Pancreas (tissue), 10 donors: ENCODE measurements around the gene PARP14. TPM values are rescaled to one million over a fixed set of nuclear protein-coding genes. Genes with fewer than 3 reads are reported as not detected.

Source experiments
- ATAC-seq, 4 donors: fragments of 200-7000 bp; cut with Tn5 transposase; one replicate each; pipeline versions ENCODE4 v1.8.0 to v1.9.1; 2020; ENCODE audit warnings: mild to moderate bottlenecking in 4 of 4, moderate library complexity in 4 of 4
- DNase-seq, 6 donors: peaks; one replicate each; pipeline ENCODE4 v3.0.0-alpha.2; 2020
- FAIRE-seq: peaks from 2 replicates; lab custom pipeline; 2012; peaks lifted over from hg19 to GRCh38; lab: Jason Lieb, UNC
- H3K27ac ChIP-seq, 4 donors: fragments of 200-600 bp; sonication (generic); 1 replicate in 3 of 4; 2 replicates in 1 of 4; pipeline versions ENCODE4 v1.5.0 to v1.8.0; 2020
- H3K27me3 ChIP-seq, 4 donors: fragments of 200-600 bp; one replicate each; pipeline ENCODE4 v1.8.0; 2021
- H3K36me3 ChIP-seq, 3 donors: fragments of 200-600 bp; sonication (generic) in 1 of 3; one replicate each; pipeline versions ENCODE4 v1.5.0 to v1.8.0; 2020 to 2021
- H3K4me1 ChIP-seq, 3 donors: fragments of 200-600 bp; one replicate each; pipeline ENCODE4 v1.8.0; 2021
- H3K4me3 ChIP-seq, 4 donors: fragments of 200-600 bp; sonication (generic) in 2 of 4; one replicate each; pipeline versions ENCODE4 v1.5.0 to v1.8.0; 2020 to 2021
- H3K9me3 ChIP-seq, 4 donors: fragments of 200-600 bp; one replicate each; pipeline ENCODE4 v1.8.0; 2021
- WGBS, 2 donors: extraction: QIAGEN DNeasy Blood & Tissue Kit; methylation state at CpG; one replicate each; pipeline ENCODE4 v1.1.7; 2013; 5-methylcytosine and 5-hydroxymethylcytosine counted together
- intact Hi-C, 3 donors: fragments of 100-400 bp; cut with DNase I; formaldehyde crosslinking; loops; one replicate each; pipeline versions ENCODE4 v1.11.1 to v1.14.2; 2022
- polyA plus RNA-seq, 2 donors: library from polyadenylated mRNA; stranded (reverse); fragments of 200-250 nt; gene quantifications; one replicate each; pipeline ENCODE4 v1.2.3, GENCODE V29; 2013
- total RNA-seq, 6 donors: library from RNA; stranded (reverse); fragmentation: NEBNext Ultra II Directional in 4 of 6; extraction: Animal tissue kit (Norgen Biotek cat#: 25700) in 4 of 6; gene quantifications; one replicate each; pipeline versions ENCODE4 v1.2.1 to v1.2.4, GENCODE V29; 2021 to 2023
- TF ChIP-seq, protein P1 (sequence below), 4 donors: fragments of 200-600 bp; sonication (generic) in 3 of 4; IDR thresholded peaks; one replicate each; pipeline versions ENCODE4 v1.5.0 to v1.8.0; 2021; ENCODE audit warnings: antibody characterized with exemption in 4 of 4
- donor health status: healthy with polysubstance abuse.
- donor health status: DM: no; HTN: no; CAD: no; lungs with moderate emphysema.
- donor health status: DM: no; HTN: no; CAD: no.
- donor health status: control.
- donor health status: control.
- donor health status: Bipolar disorder and iron deficiency.
- donor health status: DM: yes; HTN: yes; CAD: no.
- donor health status: DM: no; HTN: no; CAD: no.
- donor health status: DM: no; HTN: no; CAD: no.
- donor health status: DM: yes; HTN: yes; CAD: no.

Gene PARP14
- total and polyA plus RNA-seq, 8 donors, result 7.2 to 27.7 (median 11.7) TPM

GRCh38 chr3:122687298-122687697, 6.7 kb downstream of the PARP14 start:
- TF ChIP-seq, protein P1, sequence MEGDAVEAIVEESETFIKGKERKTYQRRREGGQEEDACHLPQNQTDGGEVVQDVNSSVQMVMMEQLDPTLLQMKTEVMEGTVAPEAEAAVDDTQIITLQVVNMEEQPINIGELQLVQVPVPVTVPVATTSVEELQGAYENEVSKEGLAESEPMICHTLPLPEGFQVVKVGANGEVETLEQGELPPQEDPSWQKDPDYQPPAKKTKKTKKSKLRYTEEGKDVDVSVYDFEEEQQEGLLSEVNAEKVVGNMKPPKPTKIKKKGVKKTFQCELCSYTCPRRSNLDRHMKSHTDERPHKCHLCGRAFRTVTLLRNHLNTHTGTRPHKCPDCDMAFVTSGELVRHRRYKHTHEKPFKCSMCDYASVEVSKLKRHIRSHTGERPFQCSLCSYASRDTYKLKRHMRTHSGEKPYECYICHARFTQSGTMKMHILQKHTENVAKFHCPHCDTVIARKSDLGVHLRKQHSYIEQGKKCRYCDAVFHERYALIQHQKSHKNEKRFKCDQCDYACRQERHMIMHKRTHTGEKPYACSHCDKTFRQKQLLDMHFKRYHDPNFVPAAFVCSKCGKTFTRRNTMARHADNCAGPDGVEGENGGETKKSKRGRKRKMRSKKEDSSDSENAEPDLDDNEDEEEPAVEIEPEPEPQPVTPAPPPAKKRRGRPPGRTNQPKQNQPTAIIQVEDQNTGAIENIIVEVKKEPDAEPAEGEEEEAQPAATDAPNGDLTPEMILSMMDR (IDR thresholded peaks at IDR 0.05), result no peak
- DNase-seq (no peak), FAIRE-seq (no peak), ATAC-seq (peak in 1 of 4 donors; percentile 13)
- Histone ChIP-seq H3K4me3 (no peak overlapping the region), H3K27ac (no peak overlapping the region), H3K27me3 (no peaks in the 10 kb centered on the region), H3K36me3 (peaks cover 0 to 13% (median 0%) of the 10 kb centered on the region in 3 donors), H3K9me3 (no peaks in the 10 kb centered on the region), H3K4me1 (peaks cover 4 to 16% (median 14%) of the 10 kb centered on the region in 3 donors)
- intact Hi-C loops, result loop anchor here in 1 of 3 donors (10.0 kb wide), 1 partner anchor 292 kb away; no protein-coding TSS in a partner anchor
- 93 to 94% methylated on average over 2 of the region's 2 CpGs for WGBS, 2 donors

DNA sequence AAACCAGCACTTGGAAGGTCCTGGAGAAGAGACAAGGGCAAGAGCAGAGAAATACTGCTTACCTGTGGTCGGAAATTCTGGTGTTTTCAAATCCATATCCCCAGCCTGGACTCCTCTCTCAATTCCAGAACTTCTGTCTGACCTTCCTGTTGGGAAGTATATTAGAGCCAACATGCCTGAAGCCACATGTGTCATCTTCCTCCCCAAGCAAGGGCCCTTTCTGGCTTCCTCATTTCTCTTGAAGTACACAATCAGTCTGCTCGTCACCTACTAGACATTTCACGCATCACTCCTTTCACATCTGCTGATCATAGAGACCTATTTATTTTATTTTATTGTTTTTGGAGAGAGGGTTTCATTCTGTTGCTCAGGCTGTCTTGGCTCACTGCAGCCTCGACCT, 8.4 kb downstream of the PARP14 start:
- Histone ChIP-seq H3K4me3 (no peak overlapping the region), H3K36me3 (peaks cover 0 to 13% (median 0%) of the 10 kb centered on the region in 3 donors), H3K27me3 (no peaks in the 10 kb centered on the region), H3K27ac (no peak overlapping the region), H3K4me1 (peaks cover 4 to 21% (median 16%) of the 10 kb centered on the region in 3 donors), H3K9me3 (no peaks in the 10 kb centered on the region)
- intact Hi-C loops, result loop anchor here in 1 of 3 donors (10.0 kb wide), 1 partner anchor 294 kb away; no protein-coding TSS in a partner anchor
- 91 to 100% methylated on average over 4 of the region's 4 CpGs for WGBS, 2 donors
- no peak for ATAC-seq
- FAIRE-seq, result no peak
- DNase-seq, result no peak
- TF ChIP-seq, protein P1 (IDR thresholded peaks at IDR 0.05), result no peak

DNA sequence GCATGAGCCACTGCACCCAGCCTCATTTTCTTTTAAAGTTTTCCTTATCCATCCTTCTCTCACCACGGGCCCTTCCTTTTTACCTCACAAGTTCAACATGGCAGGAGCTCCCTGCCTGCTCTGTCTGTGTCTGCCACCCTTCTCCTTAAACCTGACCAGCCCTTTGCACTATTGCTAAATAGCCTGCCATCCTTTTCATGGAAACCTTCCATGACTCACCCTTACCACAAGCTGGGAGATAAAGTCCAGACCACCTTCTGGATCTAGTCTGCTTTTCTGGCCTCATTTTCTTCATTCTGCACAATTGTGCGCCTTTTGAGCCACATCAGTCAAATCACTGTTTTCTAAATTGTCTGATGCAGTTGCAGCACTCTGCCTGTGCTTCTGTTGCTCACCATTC, 8.9 kb downstream of the PARP14 start:
- Histone ChIP-seq H3K27ac (no peak overlapping the region), H3K27me3 (no peaks in the 10 kb centered on the region), H3K4me3 (no peak overlapping the region), H3K36me3 (peaks cover 0 to 13% (median 0%) of the 10 kb centered on the region in 3 donors), H3K4me1 (peaks cover 4 to 21% (median 16%) of the 10 kb centered on the region in 3 donors), H3K9me3 (no peaks in the 10 kb centered on the region)
- no peak for ATAC-seq
- intact Hi-C loops, result loop anchor here in 1 of 3 donors (10.0 kb wide), 1 partner anchor 295 kb away; no protein-coding TSS in a partner anchor
- DNase-seq, result no peak
- WGBS, 2 donors, result 86 to 89% methylated on average over 2 of the region's 2 CpGs
- TF ChIP-seq, protein P1 (IDR thresholded peaks at IDR 0.05), result no peak
- no peak for FAIRE-seq

GRCh38 chr3:122690096-122690495, 9.5 kb downstream of the PARP14 start:
- TF ChIP-seq, protein P1 (IDR thresholded peaks at IDR 0.05), result no peak
- Histone ChIP-seq H3K9me3 (no peaks in the 10 kb centered on the region), H3K4me3 (no peak overlapping the region), H3K4me1 (peaks cover 4 to 21% (median 16%) of the 10 kb centered on the region in 3 donors), H3K27ac (no peak overlapping the region), H3K36me3 (peaks cover 0 to 13% (median 0%) of the 10 kb centered on the region in 3 donors), H3K27me3 (no peaks in the 10 kb centered on the region)
- FAIRE-seq (no peak), DNase-seq (no peak), ATAC-seq (no peak)
- WGBS, 2 donors, result 93 to 95% methylated on average over 1 of the region's 1 CpG
- intact Hi-C loops, result no loop called here

DNA sequence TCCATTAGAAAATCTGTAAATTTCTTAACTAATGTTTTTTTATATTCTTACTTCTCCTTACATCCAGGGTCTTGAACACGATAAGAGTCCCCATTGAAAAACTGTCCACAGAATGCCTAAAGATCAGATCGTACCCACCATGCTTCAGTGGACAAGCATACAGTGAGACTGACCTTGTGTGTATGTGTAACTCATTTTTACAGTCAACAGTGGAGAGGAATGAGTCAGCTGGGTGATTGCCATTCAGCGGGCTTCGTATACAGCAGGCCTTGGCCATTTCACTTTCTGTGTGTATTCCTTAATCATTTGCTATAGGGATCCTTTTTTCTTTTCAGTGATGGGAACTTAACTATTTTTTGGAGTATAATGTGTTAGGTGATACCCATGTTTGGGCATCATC, 10.6 kb downstream of the PARP14 start:
- H3K27me3 ChIP-seq, result no peaks in the 10 kb centered on the region
- peak in 4 of 6 donors; percentile 53 to 72 (median 63) for DNase-seq
- peaks cover 0 to 18% (median 0%) of the 10 kb centered on the region in 3 donors for H3K36me3 ChIP-seq
- peaks cover 4 to 21% (median 16%) of the 10 kb centered on the region in 3 donors for H3K4me1 ChIP-seq
- peak; percentile 83 to 93 (median 88) for ATAC-seq
- no peak for FAIRE-seq
- WGBS, 2 donors, result 41 to 46% methylated on average over 4 of the region's 4 CpGs
- intact Hi-C loops, result no loop called here
- no peak overlapping the region for H3K4me3 ChIP-seq
- TF ChIP-seq, protein P1 (IDR thresholded peaks at IDR 0.05), result no peak
- no peaks in the 10 kb centered on the region for H3K9me3 ChIP-seq
- H3K27ac ChIP-seq, result peak overlapping the region in 2 of 4 donors; percentile 6 to 24
